Liver (tissue), 9 donors: Measurements from ENCODE around the gene RAET1E. TPM values are rescaled to one million over a fixed set of nuclear protein-coding genes. Genes with fewer than 3 reads are reported as not detected.

Source experiments
- DNase-seq: peaks from one replicate; pipeline ENCODE4 v3.0.0-alpha.2; 2017; ENCODE audit warnings: low spot score
- H3K27ac ChIP-seq, 2 donors: one replicate each; pipeline ENCODE4 v1.7.0; 2013; ENCODE audit warnings: inconsistent platforms in 2 of 2, low read length in 2 of 2, control low read depth in 1 of 2, low read depth in 1 of 2, mild to moderate bottlenecking in 1 of 2
- H3K27me3 ChIP-seq, 4 donors: one replicate each; pipeline versions ENCODE4 v1.6.1 to v1.7.0; 2013; ENCODE audit warnings: low read length in 3 of 4, inconsistent platforms in 1 of 4, mild to moderate bottlenecking in 1 of 4, moderate library complexity in 1 of 4; ENCODE audit not compliant: control insufficient read depth in 4 of 4, insufficient read depth in 4 of 4
- H3K36me3 ChIP-seq, 4 donors: one replicate each; pipeline versions ENCODE4 v1.6.1 to v1.7.0; 2013; ENCODE audit warnings: low read length in 3 of 4, mild to moderate bottlenecking in 3 of 4, low read depth in 1 of 4, moderate library complexity in 1 of 4; ENCODE audit not compliant: control insufficient read depth in 4 of 4, insufficient read depth in 3 of 4
- H3K4me1 ChIP-seq, 4 donors: one replicate each; pipeline versions ENCODE4 v1.6.1 to v1.7.0; 2013; ENCODE audit warnings: low read length in 3 of 4, mild to moderate bottlenecking in 3 of 4, moderate library complexity in 1 of 4; ENCODE audit not compliant: control insufficient read depth in 4 of 4, insufficient read depth in 4 of 4
- H3K4me3 ChIP-seq, 3 donors: one replicate each; pipeline versions ENCODE4 v1.6.1 to v1.7.0; 2013; ENCODE audit warnings: low read length in 3 of 3, control low read depth in 1 of 3, low read depth in 1 of 3, mild to moderate bottlenecking in 1 of 3
- H3K9ac ChIP-seq, 2 donors: one replicate each; pipeline ENCODE4 v1.7.0; 2013; ENCODE audit warnings: low read length in 2 of 2, mild to moderate bottlenecking in 2 of 2, moderate library complexity in 2 of 2, control low read depth in 1 of 2, low read depth in 1 of 2
- H3K9me3 ChIP-seq, 4 donors: one replicate each; pipeline versions ENCODE4 v1.6.1 to v1.7.0; 2013; ENCODE audit warnings: low read length in 3 of 4; ENCODE audit not compliant: control insufficient read depth in 4 of 4
- ATF3 ChIP-seq: IDR thresholded peaks from 2 replicates; pipeline ENCODE4 v1.6.1; 2016; ENCODE audit warnings: antibody characterized with exemption
- EGR1 ChIP-seq, 2 donors: IDR thresholded peaks; 2 replicates each; pipeline ENCODE4 v1.6.1; 2016 to 2018; ENCODE audit warnings: antibody characterized with exemption in 2 of 2, low read depth in 2 of 2
- FOXA1 ChIP-seq: IDR thresholded peaks from 2 replicates; pipeline ENCODE4 v1.6.1; 2016; ENCODE audit warnings: antibody characterized with exemption
- FOXA2 ChIP-seq: IDR thresholded peaks from 2 replicates; pipeline ENCODE4 v1.6.1; 2016; ENCODE audit warnings: antibody characterized with exemption
- GABPA ChIP-seq, 2 donors: IDR thresholded peaks in 1 of 2; conservative IDR thresholded peaks in 1 of 2; 2 replicates each; pipeline ENCODE4 v1.6.1; 2016; ENCODE audit warnings: antibody characterized with exemption in 2 of 2, mild to moderate bottlenecking in 1 of 2, moderate library complexity in 1 of 2
- HNF4A ChIP-seq, 2 donors: conservative IDR thresholded peaks; 2 replicates each; pipeline ENCODE4 v1.6.1; 2016; ENCODE audit warnings: antibody characterized with exemption in 2 of 2, mild to moderate bottlenecking in 2 of 2
- HNF4G ChIP-seq: IDR thresholded peaks from 2 replicates; pipeline ENCODE4 v1.6.1; 2016; ENCODE audit warnings: antibody characterized with exemption
- JUND ChIP-seq, 2 donors: IDR thresholded peaks; 2 replicates each; pipeline ENCODE4 v1.6.1; 2016; ENCODE audit warnings: antibody characterized with exemption in 2 of 2
- NR2F2 ChIP-seq: IDR thresholded peaks from 2 replicates; pipeline ENCODE4 v1.6.1; 2016; ENCODE audit warnings: antibody characterized with exemption
- RAD21 ChIP-seq, 2 donors: IDR thresholded peaks; 2 replicates each; pipeline ENCODE4 v1.6.1; 2016; ENCODE audit warnings: antibody characterized with exemption in 2 of 2, mild to moderate bottlenecking in 2 of 2
- REST ChIP-seq: IDR thresholded peaks from 2 replicates; pipeline ENCODE4 v1.6.1; 2016; ENCODE audit warnings: antibody characterized with exemption, mild to moderate bottlenecking
- RXRA ChIP-seq, 2 donors: IDR thresholded peaks; 2 replicates each; pipeline ENCODE4 v1.6.1; 2017 to 2018; ENCODE audit warnings: antibody characterized with exemption in 2 of 2, mild to moderate bottlenecking in 1 of 2
- SP1 ChIP-seq: IDR thresholded peaks from 2 replicates; pipeline ENCODE4 v1.6.1; 2018; ENCODE audit warnings: antibody characterized with exemption, mild to moderate bottlenecking
- TAF1 ChIP-seq: conservative IDR thresholded peaks from 2 replicates; pipeline ENCODE4 v1.6.1; 2016; ENCODE audit warnings: antibody characterized with exemption, mild to moderate bottlenecking
- YY1 ChIP-seq: IDR thresholded peaks from 2 replicates; pipeline ENCODE4 v1.6.1; 2016; ENCODE audit warnings: antibody characterized with exemption, mild to moderate bottlenecking
- ZBTB33 ChIP-seq: IDR thresholded peaks from 2 replicates; pipeline ENCODE4 v1.6.1; 2016; ENCODE audit warnings: antibody characterized with exemption
- WGBS: extraction: QIAGEN DNeasy Blood & Tissue Kit; methylation state at CpG from one replicate; pipeline ENCODE4 v1.1.7; 2013; 5-methylcytosine and 5-hydroxymethylcytosine counted together
- polyA plus RNA-seq, 2 donors: library from polyadenylated mRNA; stranded (reverse) in 1 of 2; unstranded in 1 of 2; fragments of 200-250 nt in 1 of 2; fragments of >200 nt in 1 of 2; fragmentation: Nextera tagmentation in 1 of 2; extraction: Ambion mirVana in 1 of 2; gene quantifications; one replicate each; pipeline versions ENCODE4 v1.2.1 to v1.2.3, GENCODE V29; 2013 to 2015
- total RNA-seq, 2 donors: library from RNA; depleted of rRNA; stranded (reverse); fragments of >200 nt; gene quantifications; one replicate each; pipeline ENCODE4 v1.2.3, GENCODE V29; 2014
- TF ChIP-seq, protein P1 (sequence below): fragments of 150-350 bp; IDR thresholded peaks from 2 replicates; pipeline ENCODE4 v1.5.1; 2017; ENCODE audit warnings: improper control_type of control experiment, low read depth, low read length; ENCODE audit not compliant: missing input control
- TF ChIP-seq, protein P2 (sequence below): IDR thresholded peaks from 2 replicates; pipeline ENCODE4 v1.6.1; 2016; ENCODE audit warnings: antibody characterized with exemption
- donor health status: healthy.
- donor health status: healthy.
- donor health status: healthy.
- donor health status: healthy.
- donor health status: healthy.

Gene RAET1E
- total and polyA plus RNA-seq, 4 donors = not detected

DNA sequence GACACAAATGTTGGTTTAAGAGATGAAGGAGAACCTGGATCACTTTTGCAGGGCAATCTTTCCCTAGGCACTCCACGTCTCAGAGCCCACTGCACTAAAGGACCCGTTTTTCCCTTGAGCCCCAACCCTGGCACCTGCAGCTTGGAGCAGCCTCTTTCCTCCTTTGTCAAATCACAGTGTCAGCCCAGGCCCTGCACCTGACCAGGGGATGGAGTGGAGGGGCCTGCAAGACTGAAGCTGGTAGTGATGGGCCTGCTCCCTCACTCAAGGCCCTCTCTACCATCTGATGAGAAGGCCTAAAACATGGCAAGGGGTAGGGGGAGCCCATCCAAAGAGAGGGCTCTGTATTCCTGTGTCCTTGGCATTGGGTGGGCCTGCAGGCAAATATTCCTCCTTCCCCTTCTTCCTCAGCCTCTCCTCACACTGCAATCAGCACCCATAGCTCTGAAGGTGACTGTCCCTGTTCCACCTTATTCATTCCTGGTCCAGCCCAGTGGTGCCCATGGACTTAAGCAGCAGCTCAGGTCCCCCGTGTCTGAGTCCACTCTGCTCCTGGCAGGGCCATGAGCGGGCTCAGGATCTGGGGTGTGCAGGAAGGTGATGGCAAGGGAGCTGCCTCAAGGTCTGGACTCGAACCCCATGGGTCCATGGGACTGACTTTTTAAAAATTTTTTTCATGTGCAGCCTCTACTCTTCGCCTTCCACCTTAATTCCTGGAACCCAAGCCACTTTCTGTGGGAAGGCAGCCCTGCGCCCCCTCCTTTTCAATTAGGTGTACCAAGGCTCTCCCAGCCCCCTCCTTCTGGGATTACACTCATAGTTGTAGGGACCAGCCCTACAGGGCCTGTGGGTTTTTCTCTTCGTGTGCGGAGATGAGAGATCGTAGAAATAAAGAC lies 18.3 kb upstream of the RAET1E start (continued):
- TF ChIP-seq, protein P1, sequence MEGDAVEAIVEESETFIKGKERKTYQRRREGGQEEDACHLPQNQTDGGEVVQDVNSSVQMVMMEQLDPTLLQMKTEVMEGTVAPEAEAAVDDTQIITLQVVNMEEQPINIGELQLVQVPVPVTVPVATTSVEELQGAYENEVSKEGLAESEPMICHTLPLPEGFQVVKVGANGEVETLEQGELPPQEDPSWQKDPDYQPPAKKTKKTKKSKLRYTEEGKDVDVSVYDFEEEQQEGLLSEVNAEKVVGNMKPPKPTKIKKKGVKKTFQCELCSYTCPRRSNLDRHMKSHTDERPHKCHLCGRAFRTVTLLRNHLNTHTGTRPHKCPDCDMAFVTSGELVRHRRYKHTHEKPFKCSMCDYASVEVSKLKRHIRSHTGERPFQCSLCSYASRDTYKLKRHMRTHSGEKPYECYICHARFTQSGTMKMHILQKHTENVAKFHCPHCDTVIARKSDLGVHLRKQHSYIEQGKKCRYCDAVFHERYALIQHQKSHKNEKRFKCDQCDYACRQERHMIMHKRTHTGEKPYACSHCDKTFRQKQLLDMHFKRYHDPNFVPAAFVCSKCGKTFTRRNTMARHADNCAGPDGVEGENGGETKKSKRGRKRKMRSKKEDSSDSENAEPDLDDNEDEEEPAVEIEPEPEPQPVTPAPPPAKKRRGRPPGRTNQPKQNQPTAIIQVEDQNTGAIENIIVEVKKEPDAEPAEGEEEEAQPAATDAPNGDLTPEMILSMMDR = no peak

DNA sequence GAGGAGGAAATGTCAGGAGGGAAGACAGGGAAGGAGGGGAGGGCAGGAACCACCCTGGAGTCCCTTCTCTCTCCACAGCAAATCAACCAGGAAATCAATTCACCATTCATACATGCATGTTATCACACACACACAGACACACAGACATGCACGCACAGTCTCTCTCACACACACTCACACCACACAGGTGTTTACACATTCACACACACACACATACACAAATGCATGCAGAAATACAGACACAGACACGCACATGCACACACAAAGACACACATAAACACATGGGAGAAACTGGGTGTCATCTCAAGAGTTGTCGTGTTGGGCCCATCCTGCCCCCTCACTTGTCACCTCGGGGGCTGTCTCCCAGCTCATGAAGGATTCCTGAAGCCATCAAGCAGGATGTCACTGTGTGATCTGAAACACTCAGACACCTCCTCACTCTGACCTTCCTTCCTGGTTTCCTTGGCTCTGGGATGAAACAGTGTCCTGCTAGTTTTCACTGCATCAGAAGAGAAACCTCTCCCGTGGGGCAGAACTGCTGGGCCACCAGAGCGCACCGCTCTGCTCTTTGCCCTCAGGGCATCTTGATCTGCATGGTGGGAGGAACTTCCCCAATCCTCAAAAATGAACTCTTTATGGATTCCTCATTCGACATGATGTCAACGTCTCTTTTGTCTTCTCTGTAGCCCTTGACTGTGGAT lies 15.8 kb upstream of the RAET1E start:
- Histone ChIP-seq H3K4me3 (no peak overlapping the region), H3K27me3 (no peaks in the 10 kb centered on the region), H3K9ac (no peak overlapping the region), H3K27ac (no peak overlapping the region), H3K4me1 (no peaks in the 10 kb centered on the region), H3K36me3 (no peaks in the 10 kb centered on the region), H3K9me3 (no peaks in the 10 kb centered on the region)
- no peak for DNase-seq
- TF ChIP-seq, protein P1 = no peak
- TF ChIP-seq SP1 = no peak
- no peak for TF ChIP-seq GABPA (IDR thresholded peaks at IDR 0.05 in 1 of 2, conservative IDR thresholded peaks at IDR 0.05 in 1 of 2)
- no peak for TF ChIP-seq YY1
- no peak for TF ChIP-seq NR2F2
- no peak for TF ChIP-seq FOXA2
- no peak for TF ChIP-seq FOXA1
- no peak for TF ChIP-seq TAF1
- no peak for TF ChIP-seq HNF4G
- TF ChIP-seq JUND (IDR thresholded peaks at IDR 0.05) = no peak
- no peak for TF ChIP-seq RAD21 (IDR thresholded peaks at IDR 0.05)
- TF ChIP-seq RXRA (IDR thresholded peaks at IDR 0.05) = no peak
- no peak for TF ChIP-seq HNF4A (conservative IDR thresholded peaks at IDR 0.05)
- TF ChIP-seq ATF3 = no peak
- TF ChIP-seq EGR1 (IDR thresholded peaks at IDR 0.05; ENCODE audit: low read depth in 2 of 2) = no peak
- no peak for TF ChIP-seq ZBTB33
- TF ChIP-seq, protein P2, sequence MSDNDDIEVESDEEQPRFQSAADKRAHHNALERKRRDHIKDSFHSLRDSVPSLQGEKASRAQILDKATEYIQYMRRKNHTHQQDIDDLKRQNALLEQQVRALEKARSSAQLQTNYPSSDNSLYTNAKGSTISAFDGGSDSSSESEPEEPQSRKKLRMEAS = no peak
- no peak for TF ChIP-seq REST
- WGBS = 82% methylated on average over 9 of the region's 9 CpGs
